Muscle of arm (tissue), 12 donors: Measurements from ENCODE around the gene MYCBP. TPM values are rescaled to one million over a fixed set of nuclear protein-coding genes. Genes with fewer than 3 reads are reported as not detected.
A peak's percentile ranks its signal among the peaks of the same experiment; 100 is the strongest.

Source experiments
- DNase-seq: peaks from one replicate; pipeline ENCODE4 v3.0.0-alpha.2; 2013
- polyA plus RNA-seq, 12 donors: library from polyadenylated mRNA; unstranded; fragments of 120-200 nt; gene quantifications; one replicate each; pipeline ENCODE4 v1.2.1, GENCODE V29; 2013; ENCODE audit not compliant: insufficient read length in 12 of 12

Gene MYCBP
- polyA plus RNA-seq, 12 donors = 14.4 to 34.7 (median 24.0) TPM; not detected in 1

- DNase-seq = no peak
Observed at GRCh38 chr1:38827318-38827717, 45.8 kb downstream of the MYCBP start.

- DNase-seq = no peak
Observed at GRCh38 chr1:38826886-38827285, 46.3 kb downstream of the MYCBP start.

- no peak for DNase-seq
Observed at GRCh38 chr1:38826262-38826661, 46.9 kb downstream of the MYCBP start.

- DNase-seq = no peak
Observed at GRCh38 chr1:38820860-38821259, 52.3 kb downstream of the MYCBP start.

- DNase-seq = no peak
Observed at GRCh38 chr1:38819516-38819915, 53.6 kb downstream of the MYCBP start.

GRCh38 chr1:38819040-38819439 lies 54.1 kb downstream of the MYCBP start:
- no peak for DNase-seq

GRCh38 chr1:38818175-38818976 lies 54.8 kb downstream of the MYCBP start:
- DNase-seq = peak; percentile 28

- no peak for DNase-seq
Observed at GRCh38 chr1:38817267-38818174, 55.6 kb downstream of the MYCBP start.

GRCh38 chr1:38815903-38816627 lies 57.1 kb downstream of the MYCBP start:
- no peak for DNase-seq

- no peak for DNase-seq
Observed at GRCh38 chr1:38814984-38815464, 58.1 kb downstream of the MYCBP start.

- DNase-seq = no peak
Observed at GRCh38 chr1:38814444-38814983, 58.6 kb downstream of the MYCBP start.

GRCh38 chr1:38812981-38813380 lies 60.2 kb downstream of the MYCBP start:
- DNase-seq = no peak

Other genes with a start within 250 kb of the MYCBP start
- 10 to 100 TPM in 11 of 12 donors, not detected in 1; 19.1 to 29.1 (median 21.8) TPM for gene RRAGC, start 13.6 kb downstream of the MYCBP start, polyA plus RNA-seq
- gene GJA9, start 8.2 kb upstream of the MYCBP start, polyA plus RNA-seq = under 1 TPM in 8 of 12 donors, not detected in 4; 0.12 to 0.50 (median 0.18) TPM
- gene RHBDL2, start 68.5 kb upstream of the MYCBP start, polyA plus RNA-seq = 1 to 10 TPM in 4 of 12 donors, under 1 TPM in 6, not detected in 2; 0.48 to 3.8 (median 0.66) TPM
- gene AKIRIN1, start 117.9 kb upstream of the MYCBP start, polyA plus RNA-seq = 10 to 100 TPM in 11 of 12 donors, not detected in 1; 29.1 to 59.5 (median 43.2) TPM
- gene NDUFS5, start 153.0 kb upstream of the MYCBP start, polyA plus RNA-seq = 100 to 1,000 TPM in 11 of 12 donors, not detected in 1; 179 to 323 (median 264) TPM